Tongue (tissue), 2 donors: Measurements from ENCODE around the gene SLC35B1. TPM values are rescaled to one million over a fixed set of nuclear protein-coding genes. Genes with fewer than 3 reads are reported as not detected.
"Not testable (repeated sequence)": the region's sequence is repeated elsewhere in the genome, so short reads cannot be mapped to it uniquely, and the experiment has no call there.

ENCODE experiments used
- DNase-seq: peaks from one replicate; pipeline ENCODE4 v3.0.0-alpha.2; 2015
- total RNA-seq: library from RNA; depleted of rRNA; stranded (reverse); fragments of >200 nt; gene quantifications from one replicate; pipeline ENCODE4 v1.2.3, GENCODE V29; 2014

The SLC35B1 gene
- total RNA-seq, 1 donor from 2014 or later, result 41.6 TPM

DNA sequence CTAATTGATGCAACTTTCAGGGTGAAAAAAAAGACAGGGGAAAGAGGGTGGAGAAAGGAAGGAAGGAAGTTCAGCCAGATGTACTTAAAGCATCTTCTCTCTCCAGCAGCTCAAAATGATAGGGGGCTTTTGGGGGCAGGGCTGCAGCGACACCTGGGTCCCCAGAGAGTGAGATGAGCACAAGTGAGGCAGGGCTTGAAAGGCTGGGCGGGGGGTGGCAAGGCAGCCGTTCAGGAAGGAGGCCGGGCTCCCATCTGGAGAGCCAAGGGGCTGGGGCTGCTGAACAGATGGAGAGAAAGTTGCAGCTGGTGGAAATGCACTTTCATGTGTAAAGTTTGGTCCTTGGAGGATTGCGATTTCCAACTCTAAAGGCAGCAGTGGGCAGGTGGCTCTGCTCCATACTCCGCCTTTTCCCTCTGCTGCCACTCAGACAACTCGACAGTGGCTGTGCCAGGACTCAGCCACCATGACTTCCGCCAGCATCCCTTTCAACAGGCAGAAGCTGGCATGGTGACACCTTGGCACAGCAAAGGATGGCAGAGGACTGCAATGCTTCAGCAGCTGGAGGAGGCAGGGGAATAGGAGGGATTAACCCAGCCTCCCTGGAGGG is 7.7 kb downstream of the SLC35B1 start:
- DNase-seq, result no peak

DNA sequence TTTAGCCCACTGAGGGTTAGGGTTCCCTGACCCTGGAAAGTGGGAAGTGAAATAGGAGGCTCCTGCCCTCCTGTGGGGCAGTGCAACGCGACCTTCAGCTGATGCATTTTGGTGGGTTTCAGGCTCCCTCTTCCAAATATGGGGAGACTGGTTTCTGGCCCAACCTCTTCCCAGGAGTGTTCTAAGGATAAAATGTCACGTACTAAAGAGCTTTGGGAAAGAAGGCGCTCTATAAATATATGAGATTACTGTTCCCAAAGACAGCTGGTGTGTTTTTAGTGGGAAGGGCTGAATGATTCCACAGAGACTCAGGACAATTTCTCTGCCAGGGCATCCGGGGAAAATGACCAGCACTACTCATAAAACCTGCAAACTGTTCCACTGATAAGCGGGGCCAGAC is 9.8 kb downstream of the SLC35B1 start:
- peak; percentile 22 for DNase-seq

- no peak for DNase-seq
Measured at GRCh38 chr17:49696233-49696761, 11.5 kb downstream of the SLC35B1 start.

- no peak for DNase-seq
Measured at GRCh38 chr17:49695698-49696232, 12.0 kb downstream of the SLC35B1 start.

DNA sequence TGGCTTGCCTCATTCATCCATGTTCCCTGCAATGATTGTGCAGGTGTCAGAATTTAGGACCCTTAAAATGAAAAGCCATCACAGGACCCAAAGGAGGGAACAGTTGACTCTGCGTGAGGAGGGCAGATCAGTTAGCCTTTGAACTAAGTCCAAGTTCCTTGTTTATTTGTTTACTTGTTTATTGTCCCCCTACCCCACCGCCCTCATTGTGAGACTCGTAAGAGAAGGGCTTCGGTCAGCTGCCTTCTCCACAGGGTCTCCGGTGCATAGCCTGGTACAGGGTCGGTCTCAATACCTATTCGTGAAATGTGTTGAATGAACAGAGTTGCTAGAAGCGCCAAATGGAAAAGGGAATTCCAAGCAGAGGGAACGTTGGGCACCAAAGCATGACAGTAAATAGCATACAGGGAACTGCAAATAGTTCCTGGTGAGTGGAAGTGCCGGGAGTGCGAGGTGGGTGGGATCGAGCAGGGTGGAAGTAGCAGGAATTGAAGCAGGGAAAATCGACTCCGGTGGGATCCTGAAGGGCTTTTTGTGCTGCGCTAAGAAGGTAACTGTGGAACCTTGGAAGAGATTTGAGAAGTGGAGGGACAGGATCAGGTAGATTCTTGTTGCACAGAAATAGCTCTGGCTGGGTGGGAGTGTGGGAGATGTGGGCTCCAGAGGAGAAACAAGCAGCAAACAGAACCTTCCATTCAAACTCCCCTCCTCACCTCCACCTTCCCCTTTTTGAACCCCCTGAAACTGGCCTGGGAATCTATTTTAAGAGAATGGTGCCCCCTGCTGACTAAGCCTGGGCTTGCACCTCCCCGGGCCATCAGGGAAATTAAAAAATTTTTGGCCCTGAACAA is 12.7 kb downstream of the SLC35B1 start:
- peak; percentile 68 for DNase-seq

- DNase-seq, result no peak
Measured at GRCh38 chr17:49692751-49693150, 15.0 kb downstream of the SLC35B1 start.

DNA sequence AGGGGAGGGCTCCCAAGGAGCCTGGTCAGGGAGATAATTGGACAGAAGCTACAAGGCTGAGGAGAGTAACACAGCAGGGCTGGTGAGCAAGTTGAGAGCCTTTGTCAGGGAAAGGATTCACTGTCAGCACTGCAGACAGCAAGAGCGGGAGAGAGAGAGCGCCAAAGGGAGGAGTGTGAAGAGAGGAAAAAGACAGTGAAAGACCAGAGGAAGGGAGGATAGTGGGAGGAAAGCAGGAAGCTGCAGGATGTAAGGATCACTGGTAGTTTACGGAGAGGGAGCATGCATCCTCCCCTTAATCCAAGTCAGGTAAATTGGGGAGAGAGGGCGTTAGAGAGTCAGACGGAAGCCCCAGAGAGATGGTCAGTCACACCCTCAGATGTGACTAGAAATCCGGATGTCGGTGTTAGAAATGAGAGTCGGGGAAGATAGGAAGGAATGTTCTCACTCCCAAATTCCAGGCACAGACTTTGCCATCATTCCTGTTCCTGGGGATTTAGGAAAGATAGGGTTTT is 16.0 kb downstream of the SLC35B1 start:
- no peak for DNase-seq

DNA sequence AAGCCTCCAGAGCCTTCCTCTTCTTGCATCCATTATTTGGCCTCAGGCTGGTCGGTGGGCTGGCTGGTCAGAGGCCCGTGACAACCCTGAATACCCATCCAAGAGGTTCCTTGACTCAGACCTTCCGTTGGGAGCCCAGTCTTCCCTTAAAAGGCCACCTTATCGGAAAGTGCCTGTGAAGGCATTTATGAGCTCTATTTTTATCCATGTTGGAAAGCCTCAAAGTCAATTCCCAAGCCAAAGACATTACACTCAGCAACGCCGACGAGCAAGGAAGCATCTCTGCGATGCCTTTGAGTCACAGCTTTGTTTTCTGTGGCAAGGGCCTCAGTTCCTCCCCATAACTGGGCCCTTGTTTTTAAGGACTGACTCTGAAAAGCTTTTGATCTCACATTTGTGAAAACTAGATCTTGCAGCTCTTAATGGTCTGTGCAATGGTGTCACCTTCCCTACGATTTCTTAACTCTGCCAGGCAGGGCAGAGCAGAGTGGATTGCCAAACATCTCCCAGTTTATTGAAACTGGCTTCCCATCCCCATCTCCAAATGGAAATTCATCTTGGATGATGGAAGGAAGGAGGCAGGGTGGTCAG is 16.6 kb downstream of the SLC35B1 start:
- no peak for DNase-seq

- no peak for DNase-seq
Measured at GRCh38 chr17:49690256-49690655, 17.5 kb downstream of the SLC35B1 start.

- no peak for DNase-seq
Measured at GRCh38 chr17:49688848-49689247, 18.9 kb downstream of the SLC35B1 start.

DNA sequence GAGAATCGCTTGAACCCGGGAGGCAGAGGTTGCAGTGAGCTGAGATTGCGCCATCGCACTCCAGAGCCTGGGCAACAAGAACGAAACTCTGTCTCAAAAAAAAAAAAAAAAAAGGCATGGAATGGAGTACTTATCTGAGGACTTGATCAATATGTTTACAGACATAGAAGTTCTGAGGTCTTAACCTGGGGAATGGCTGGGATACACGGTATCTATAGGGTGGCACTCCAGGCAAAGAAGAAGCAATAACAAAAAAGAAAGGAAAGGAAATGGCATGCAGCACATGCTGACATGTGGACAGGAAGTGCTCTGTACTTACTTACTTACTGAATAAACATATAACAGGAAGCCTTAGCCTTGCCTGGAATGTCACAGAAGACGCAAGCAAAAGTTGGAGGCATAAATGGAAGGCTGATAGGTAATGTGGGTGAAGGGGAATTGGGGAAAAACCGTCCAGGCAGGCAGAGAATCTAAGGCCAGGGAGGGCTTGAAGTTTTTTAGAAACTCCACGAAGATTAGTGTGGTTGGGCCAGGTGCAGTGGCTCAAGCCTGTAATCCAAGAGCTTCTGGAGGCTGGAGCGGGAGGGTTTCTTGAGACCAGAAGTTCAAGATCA is 19.8 kb downstream of the SLC35B1 start:
- DNase-seq, result peak; percentile 22

DNA sequence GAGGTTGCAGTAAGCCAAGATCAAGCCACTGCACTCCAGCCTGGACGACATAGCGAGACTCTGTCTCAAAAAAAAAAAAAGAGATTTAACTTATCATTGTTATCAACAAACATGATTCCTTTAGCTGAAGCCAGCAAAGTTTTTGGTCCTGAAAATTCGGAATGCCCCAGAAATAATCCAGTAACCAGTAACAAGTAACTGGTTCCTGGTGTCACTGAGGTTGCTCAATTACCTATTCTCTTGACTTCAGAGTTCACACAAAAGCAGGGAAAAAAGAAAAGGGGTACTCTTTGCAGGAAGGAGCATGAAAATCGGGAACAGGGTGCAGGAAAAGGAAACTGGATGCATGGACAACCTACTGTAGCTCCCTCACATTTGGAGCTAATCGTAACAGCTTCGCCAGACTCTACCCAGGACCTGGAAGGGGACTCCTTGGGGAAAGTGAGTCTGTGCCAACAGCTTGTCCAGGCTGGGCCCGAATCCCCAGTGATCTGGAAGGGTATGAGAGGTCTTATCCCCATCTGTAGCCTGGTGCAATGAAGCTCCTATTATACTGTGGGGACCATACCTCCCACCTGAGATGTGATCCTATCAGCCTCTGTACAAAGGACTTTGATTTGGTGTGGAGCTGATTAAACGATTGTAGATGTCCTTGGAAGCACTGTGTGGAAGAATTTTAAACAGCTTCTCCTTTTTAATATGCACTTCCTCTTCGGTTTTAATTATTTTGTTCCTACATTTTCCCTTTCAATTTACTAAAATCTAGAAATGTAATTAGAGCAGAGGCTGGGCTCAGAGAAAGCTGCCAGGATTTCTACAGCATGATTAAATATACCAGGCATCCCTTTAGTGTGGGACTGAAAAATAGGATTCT is 26.4 kb downstream of the SLC35B1 start:
- DNase-seq, result no peak

GRCh38 chr17:49680314-49680713 is 27.4 kb downstream of the SLC35B1 start:
- no peak for DNase-seq

DNA sequence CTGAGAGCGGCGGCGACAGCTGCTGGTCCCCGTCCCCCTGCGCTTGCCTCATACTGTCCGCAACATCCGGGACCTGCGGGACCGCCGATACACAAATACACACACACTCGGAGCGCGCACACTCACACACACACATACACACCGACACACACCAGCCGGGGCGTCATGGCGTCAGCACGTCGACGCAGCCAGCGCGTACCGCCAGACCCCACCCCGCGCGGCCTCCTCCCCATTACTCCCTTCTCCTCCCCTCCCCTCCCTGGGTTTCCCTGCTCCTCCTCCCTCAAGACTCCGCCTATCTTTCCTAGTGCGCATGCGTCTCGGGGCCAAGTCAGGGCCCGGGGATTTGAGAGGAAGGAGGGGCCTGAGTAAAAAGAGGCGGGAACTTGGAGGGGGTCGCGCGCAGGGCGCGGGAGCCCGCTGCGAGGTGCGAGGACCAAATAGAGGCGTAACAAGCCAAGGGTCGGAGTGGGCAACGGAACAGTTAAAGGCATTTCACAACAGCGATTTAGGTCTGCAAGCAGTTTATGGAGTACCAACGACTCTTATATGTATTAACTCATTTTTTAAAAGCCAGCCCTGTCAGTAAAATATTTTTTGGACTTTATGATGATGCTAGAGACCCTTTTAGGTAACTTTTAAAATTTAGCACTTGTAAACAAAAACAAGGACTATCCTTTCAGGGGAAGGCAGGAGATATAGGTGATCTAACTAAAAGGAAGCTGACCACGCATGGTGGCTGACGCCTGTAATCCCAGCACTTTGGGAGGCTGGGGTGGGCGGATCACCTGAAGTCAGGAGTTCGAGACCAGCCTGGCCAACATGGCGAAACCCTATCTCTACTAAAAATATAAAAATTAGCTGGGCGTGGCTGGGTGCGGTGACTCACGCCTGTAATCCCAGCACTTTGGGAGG is 29.6 kb downstream of the SLC35B1 start, which contains the start of gene SPOP:
SPOP (minus strand) TSS at position 165 of the 915 bp plus-strand sequence. CDS start 55,287 bp downstream, outside the sequence.
- peak; percentile 100 for DNase-seq

GRCh38 chr17:49677134-49677932 is 30.4 kb downstream of the SLC35B1 start:
- DNase-seq, result peak; percentile 99

DNA sequence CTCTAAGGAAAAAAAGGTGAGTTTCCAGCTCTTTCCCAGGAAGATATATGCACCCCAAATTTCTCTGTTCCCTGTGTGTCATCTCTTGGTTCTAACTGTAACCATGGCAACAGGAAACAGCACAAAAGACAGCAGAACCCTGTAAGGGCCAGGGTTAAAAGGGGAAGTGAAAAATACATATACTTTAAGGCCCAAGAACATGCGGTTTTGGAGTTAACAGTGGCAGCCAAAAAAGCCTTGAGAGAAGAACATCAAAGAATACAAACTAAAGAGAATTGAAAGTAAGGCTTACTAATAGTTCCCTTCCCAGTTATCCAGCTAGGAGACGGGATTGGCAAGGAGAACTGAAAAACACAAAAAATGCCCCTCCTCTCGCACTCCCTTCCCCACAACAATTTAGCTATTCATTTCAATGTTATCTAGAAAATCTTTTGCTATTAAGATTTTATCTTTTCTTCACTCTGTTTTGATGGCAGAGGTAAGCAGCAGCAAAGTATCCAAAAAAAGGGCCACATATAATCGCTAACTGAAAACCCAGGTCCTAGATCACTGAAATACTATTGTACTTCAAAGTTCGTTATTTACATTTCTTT is 31.4 kb downstream of the SLC35B1 start:
- peak; percentile 24 for DNase-seq

GRCh38 chr17:49674507-49674906 is 33.3 kb downstream of the SLC35B1 start:
- no peak for DNase-seq

GRCh38 chr17:49673679-49674078 is 34.1 kb downstream of the SLC35B1 start:
- DNase-seq, result not testable (repeated sequence)

DNA sequence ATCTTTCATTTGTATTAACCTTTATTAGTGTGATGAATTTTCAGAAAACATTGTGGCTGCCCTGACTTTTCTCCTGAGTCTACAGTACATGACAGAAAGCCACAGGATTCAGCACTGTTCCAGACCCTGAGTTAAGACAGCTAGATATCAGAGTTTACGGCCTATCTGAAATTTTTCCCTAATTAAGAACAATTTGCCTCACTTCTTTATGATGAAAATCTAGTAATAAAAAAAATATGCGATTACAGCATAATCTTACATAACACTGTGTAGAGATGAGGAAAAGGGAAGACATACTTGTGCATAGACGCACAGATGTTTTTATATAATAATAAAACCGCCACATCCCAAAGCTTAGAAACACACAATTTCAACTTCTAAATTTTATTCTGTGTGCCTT is 37.1 kb downstream of the SLC35B1 start:
- DNase-seq, result no peak
